Sigmoid colon (tissue), 7 donors: Measurements from ENCODE around the gene ARVCF. TPM values are rescaled to one million over a fixed set of nuclear protein-coding genes. Genes with fewer than 3 reads are reported as not detected.
A peak's percentile ranks its signal among the peaks of the same experiment; 100 is the strongest.

Experiments
- DNase-seq: peaks from one replicate; pipeline ENCODE4 v3.0.0-alpha.2; 2019
- H3K27ac ChIP-seq, 4 donors: fragments of 200-600 bp; sonication (generic); one replicate each; pipeline ENCODE4 v1.5.1; 2016 to 2019; ENCODE audit warnings: mild to moderate bottlenecking in 1 of 4
- H3K27me3 ChIP-seq, 3 donors: fragments of 200-600 bp; sonication (generic); one replicate each; pipeline ENCODE4 v1.5.1; 2019; ENCODE audit warnings: mild to moderate bottlenecking in 1 of 3
- H3K36me3 ChIP-seq, 4 donors: fragments of 200-600 bp; sonication (generic); one replicate each; pipeline ENCODE4 v1.5.1; 2016 to 2019
- H3K4me1 ChIP-seq, 4 donors: fragments of 200-600 bp; sonication (generic); one replicate each; pipeline ENCODE4 v1.5.1; 2017 to 2019
- H3K4me3 ChIP-seq, 4 donors: fragments of 200-600 bp; sonication (generic); one replicate each; pipeline ENCODE4 v1.5.1; 2017 to 2019; ENCODE audit warnings: mild to moderate bottlenecking in 2 of 4, moderate library complexity in 1 of 4
- H3K9me3 ChIP-seq, 4 donors: fragments of 200-600 bp in 3 of 4; sonication (generic) in 3 of 4; one replicate each; pipeline versions ENCODE4 v1.5.1 to v1.6.1; 2013 to 2019
- EP300 ChIP-seq, 4 donors: sonication (generic); formaldehyde crosslinking; IDR thresholded peaks; one replicate each; pipeline ENCODE4 v1.6.1; 2017; ENCODE audit warnings: antibody characterized with exemption in 4 of 4
- POLR2A ChIP-seq, 2 donors: fragments of 450-650 bp; IDR thresholded peaks; one replicate each; pipeline ENCODE4 v1.6.1; 2016; ENCODE audit warnings: antibody characterized with exemption in 2 of 2, mild to moderate bottlenecking in 2 of 2, moderate library complexity in 2 of 2
- POLR2AphosphoS5 ChIP-seq, 4 donors: sonication (generic); formaldehyde crosslinking; IDR thresholded peaks; one replicate each; pipeline ENCODE4 v1.6.1; 2017; ENCODE audit warnings: antibody characterized with exemption in 4 of 4
- WGBS, 2 donors: extraction: QIAGEN DNeasy Blood & Tissue Kit; methylation state at CpG; one replicate each; pipeline ENCODE4 v1.1.7; 2013; 5-methylcytosine and 5-hydroxymethylcytosine counted together
- intact Hi-C: fragments of 100-400 bp; cut with DNase I; formaldehyde crosslinking; loops from one replicate; pipeline ENCODE4 v1.15.1; 2023
- polyA plus RNA-seq, 3 donors: library from polyadenylated mRNA; stranded (reverse); fragments of 200-250 nt; gene quantifications; one replicate each; pipeline ENCODE4 v1.2.3, GENCODE V29; 2013
- total RNA-seq, 4 donors: library from RNA; depleted of rRNA; stranded (reverse); fragments of >200 nt; gene quantifications; one replicate each; pipeline ENCODE4 v1.1.0, GENCODE V29; 2016
- TF ChIP-seq, protein P1 (sequence below), 4 experiments: fragments of 450-650 bp in 3 of 4; fragments of 200-600 bp in 1 of 4; IDR thresholded peaks; one replicate each; pipeline ENCODE4 v1.5.1; 2016 to 2019; ENCODE audit warnings: antibody characterized with exemption in 4 of 4, mild to moderate bottlenecking in 3 of 4, moderate library complexity in 2 of 4
- donor health status: healthy with polysubstance abuse.
- donor health status: Bipolar disorder and iron deficiency.
- donor health status: healthy.

ARVCF gene
- total and polyA plus RNA-seq, 7 donors, result 3.9 to 33.8 (median 14.6) TPM

DNA sequence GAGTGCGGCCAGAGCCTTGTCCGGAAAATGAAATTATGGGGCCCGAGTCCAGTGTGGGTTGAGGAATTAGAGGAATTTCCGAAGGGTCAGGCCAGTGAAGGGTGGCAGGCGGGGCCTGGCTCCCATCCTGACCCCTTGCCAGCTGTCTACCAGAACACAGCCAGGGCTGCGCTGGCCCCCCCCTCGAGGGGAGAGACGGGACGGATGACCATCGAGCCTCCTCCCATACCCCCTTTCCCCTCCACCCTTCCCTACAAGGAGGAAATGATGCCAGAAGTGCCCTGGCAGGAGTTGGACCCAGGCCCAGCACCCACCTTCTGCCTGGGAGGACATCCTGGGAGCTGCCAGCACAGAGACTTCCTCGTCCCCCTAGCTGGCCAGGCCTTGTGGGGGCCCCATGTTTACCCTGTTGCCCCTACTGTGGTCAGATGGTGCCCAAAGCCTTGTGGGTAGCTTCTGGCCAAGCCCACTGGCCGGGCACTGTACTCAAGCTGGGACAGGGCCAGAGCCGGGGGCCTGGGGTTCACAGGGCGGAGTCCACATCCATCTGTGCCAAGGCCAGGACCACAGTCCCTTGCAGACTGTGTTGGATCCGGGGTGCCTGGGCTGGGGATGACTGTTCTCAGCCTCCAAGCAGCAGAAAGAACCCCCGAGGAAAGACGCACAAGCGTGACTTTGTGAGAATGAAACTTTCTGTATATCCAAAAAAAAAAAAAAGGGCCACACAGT is 20.8 kb downstream of the ARVCF start:
- no peaks in the 10 kb centered on the region for H3K36me3 ChIP-seq
- H3K27ac ChIP-seq, result peak overlapping the region; percentile 65 to 78 (median 69)
- H3K4me1 ChIP-seq, result peaks cover 0 to 72% (median 53%) of the 10 kb centered on the region in 4 donors
- no peaks in the 10 kb centered on the region for H3K27me3 ChIP-seq
- no peaks in the 10 kb centered on the region for H3K9me3 ChIP-seq
- no peak for DNase-seq
- intact Hi-C loops, result no loop called here
- WGBS, 2 donors, result 73% methylated on average over 18 of the region's 18 CpGs
- TF ChIP-seq POLR2A (IDR thresholded peaks at IDR 0.05) (no peak), EP300 (IDR thresholded peaks at IDR 0.05) (no peak), POLR2AphosphoS5 (IDR thresholded peaks at IDR 0.05) (peak in 2 of 4 donors; percentile 18 to 30)
- no peak overlapping the region for H3K4me3 ChIP-seq

DNA sequence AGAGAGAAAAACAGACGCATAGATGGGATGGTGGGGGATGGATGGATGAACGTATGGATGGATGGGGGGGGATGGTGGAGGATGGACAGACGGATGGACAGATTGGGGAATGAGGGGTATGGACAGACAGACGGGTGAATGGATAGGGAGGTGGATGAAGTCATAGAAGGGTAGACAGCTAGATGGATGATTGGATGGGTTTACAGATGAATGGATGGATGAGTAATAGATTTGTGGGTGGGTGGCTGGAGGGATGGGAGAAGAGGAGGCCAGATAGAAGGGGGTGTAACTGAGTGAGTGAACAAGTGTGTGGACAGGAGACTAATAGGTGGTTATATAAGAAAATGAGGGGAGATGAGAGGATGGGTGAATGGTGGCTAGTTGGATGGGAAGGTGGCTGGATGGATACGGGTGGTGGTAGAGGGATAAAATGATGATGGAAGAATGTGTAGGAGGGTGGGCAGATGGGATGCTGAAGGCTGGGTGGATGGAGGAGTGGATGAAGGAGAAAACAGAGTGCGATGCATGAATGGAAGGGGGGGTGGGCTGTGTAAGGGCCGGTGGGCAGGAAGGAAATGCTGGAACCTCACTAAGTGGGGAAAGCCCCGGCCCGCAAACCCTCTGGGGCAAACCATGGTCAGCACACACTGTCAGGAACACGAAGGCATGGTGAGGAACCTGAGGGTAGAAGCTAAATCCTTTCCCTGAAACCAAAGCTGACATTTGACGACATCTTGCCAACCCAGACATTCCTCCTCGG is 21.6 kb downstream of the ARVCF start:
- intact Hi-C loops, result no loop called here
- H3K4me1 ChIP-seq, result peaks cover 0 to 66% (median 49%) of the 10 kb centered on the region in 4 donors
- no peaks in the 10 kb centered on the region for H3K27me3 ChIP-seq
- no peaks in the 10 kb centered on the region for H3K36me3 ChIP-seq
- no peak overlapping the region for H3K4me3 ChIP-seq
- TF ChIP-seq EP300 (IDR thresholded peaks at IDR 0.05) (no peak), POLR2AphosphoS5 (IDR thresholded peaks at IDR 0.05) (no peak)
- H3K9me3 ChIP-seq, result no peaks in the 10 kb centered on the region
- no peak for DNase-seq
- peak overlapping the region; percentile 65 to 78 (median 69) for H3K27ac ChIP-seq
- 78 to 89% methylated on average over 12 of the region's 12 CpGs for WGBS, 2 donors

DNA sequence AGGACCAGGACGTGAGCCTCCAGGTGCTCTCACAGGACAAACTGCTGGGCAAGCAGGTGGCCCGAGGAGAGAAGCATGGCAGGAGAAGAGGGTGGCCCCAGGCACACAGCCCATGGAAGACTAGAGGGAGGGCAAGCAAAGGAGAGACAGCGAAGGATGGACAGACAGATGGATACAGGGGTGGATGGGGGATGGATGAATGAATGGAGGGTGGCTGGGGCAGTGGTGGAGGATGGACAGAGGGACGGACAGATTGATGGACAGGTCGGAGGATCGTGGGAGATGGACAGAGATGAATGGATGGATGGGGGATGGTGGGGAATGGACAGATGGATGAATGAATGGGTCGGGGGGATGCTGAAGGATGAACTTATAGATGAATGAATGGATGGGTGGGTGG is 22.7 kb downstream of the ARVCF start:
- Histone ChIP-seq H3K9me3 (no peaks in the 10 kb centered on the region), H3K4me3 (no peak overlapping the region), H3K27me3 (no peaks in the 10 kb centered on the region), H3K36me3 (no peaks in the 10 kb centered on the region), H3K27ac (peak overlapping the region in 1 of 4 donors; percentile 71), H3K4me1 (peaks cover 0 to 55% (median 39%) of the 10 kb centered on the region in 4 donors)
- WGBS, 2 donors, result 92 to 93% methylated on average over 7 of the region's 7 CpGs
- TF ChIP-seq, protein P1, sequence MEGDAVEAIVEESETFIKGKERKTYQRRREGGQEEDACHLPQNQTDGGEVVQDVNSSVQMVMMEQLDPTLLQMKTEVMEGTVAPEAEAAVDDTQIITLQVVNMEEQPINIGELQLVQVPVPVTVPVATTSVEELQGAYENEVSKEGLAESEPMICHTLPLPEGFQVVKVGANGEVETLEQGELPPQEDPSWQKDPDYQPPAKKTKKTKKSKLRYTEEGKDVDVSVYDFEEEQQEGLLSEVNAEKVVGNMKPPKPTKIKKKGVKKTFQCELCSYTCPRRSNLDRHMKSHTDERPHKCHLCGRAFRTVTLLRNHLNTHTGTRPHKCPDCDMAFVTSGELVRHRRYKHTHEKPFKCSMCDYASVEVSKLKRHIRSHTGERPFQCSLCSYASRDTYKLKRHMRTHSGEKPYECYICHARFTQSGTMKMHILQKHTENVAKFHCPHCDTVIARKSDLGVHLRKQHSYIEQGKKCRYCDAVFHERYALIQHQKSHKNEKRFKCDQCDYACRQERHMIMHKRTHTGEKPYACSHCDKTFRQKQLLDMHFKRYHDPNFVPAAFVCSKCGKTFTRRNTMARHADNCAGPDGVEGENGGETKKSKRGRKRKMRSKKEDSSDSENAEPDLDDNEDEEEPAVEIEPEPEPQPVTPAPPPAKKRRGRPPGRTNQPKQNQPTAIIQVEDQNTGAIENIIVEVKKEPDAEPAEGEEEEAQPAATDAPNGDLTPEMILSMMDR (IDR thresholded peaks at IDR 0.05), result no peak
- TF ChIP-seq EP300 (IDR thresholded peaks at IDR 0.05) (no peak), POLR2AphosphoS5 (IDR thresholded peaks at IDR 0.05) (no peak), POLR2A (IDR thresholded peaks at IDR 0.05) (no peak)
- no peak for DNase-seq
- intact Hi-C loops, result no loop called here

DNA sequence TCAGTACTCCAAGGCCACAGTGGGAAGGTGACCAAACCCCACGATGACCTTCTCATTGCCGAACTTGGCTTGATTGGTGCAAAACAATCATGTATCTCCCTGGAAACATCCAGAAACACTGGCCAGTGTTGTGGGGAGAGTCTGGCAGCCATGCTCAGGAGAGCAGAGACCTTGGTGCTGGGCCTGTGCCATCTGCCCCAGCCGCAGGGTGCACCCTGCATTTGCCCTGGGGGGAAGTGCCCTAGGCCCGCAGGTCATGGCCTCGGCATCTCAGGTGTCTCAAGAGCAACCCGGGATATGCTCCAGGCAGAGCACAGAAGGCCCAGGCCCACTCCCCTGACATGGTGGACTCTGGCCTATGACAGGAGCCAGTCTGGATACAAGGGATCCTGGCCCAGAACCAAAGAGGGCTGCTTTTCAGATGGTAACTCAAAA is 23.7 kb downstream of the ARVCF start:
- H3K36me3 ChIP-seq, result no peaks in the 10 kb centered on the region
- 88 to 89% methylated on average over 6 of the region's 6 CpGs for WGBS, 2 donors
- no peak for DNase-seq
- TF ChIP-seq, protein P1 (IDR thresholded peaks at IDR 0.05), result no peak
- TF ChIP-seq EP300 (IDR thresholded peaks at IDR 0.05) (no peak), POLR2AphosphoS5 (IDR thresholded peaks at IDR 0.05) (no peak), POLR2A (IDR thresholded peaks at IDR 0.05) (no peak)
- H3K4me3 ChIP-seq, result no peak overlapping the region
- peaks cover 0 to 45% (median 34%) of the 10 kb centered on the region in 4 donors for H3K4me1 ChIP-seq
- no peaks in the 10 kb centered on the region for H3K9me3 ChIP-seq
- no peaks in the 10 kb centered on the region for H3K27me3 ChIP-seq
- H3K27ac ChIP-seq, result peak overlapping the region in 2 of 4 donors; percentile 67 to 71
- intact Hi-C loops, result no loop called here

DNA sequence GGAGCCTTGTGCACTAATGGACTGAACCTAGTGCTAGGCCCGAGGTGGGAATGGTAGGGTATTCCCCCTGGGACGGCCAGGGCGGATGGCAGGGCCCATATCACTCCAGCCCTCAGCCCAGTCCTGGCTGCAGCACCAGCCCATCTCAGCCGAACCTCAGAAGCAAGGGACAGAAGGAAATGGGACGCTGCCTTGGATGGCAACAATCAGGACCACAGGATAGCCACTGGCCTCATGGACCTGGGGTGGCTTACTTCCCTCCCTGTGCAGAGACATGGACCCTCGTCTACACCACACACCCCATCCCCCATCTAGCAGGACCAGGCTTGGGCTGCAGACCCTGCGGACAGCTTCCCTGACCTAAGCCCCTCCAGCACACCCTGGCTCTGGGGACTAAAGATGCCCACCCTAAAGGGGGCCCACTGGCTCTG is 24.1 kb downstream of the ARVCF start:
- whole genome bisulfite sequencing, 2 donors, result 88 to 90% methylated on average over 7 of the region's 7 CpGs
- Histone ChIP-seq H3K9me3 (no peaks in the 10 kb centered on the region), H3K27ac (peak overlapping the region in 2 of 4 donors; percentile 67 to 71), H3K4me1 (peaks cover 0 to 42% (median 34%) of the 10 kb centered on the region in 4 donors), H3K4me3 (no peak overlapping the region), H3K36me3 (no peaks in the 10 kb centered on the region), H3K27me3 (no peaks in the 10 kb centered on the region)
- TF ChIP-seq EP300 (IDR thresholded peaks at IDR 0.05) (no peak), POLR2AphosphoS5 (IDR thresholded peaks at IDR 0.05) (no peak), POLR2A (IDR thresholded peaks at IDR 0.05) (no peak)
- TF ChIP-seq, protein P1 (IDR thresholded peaks at IDR 0.05), result no peak
- intact Hi-C loops, result no loop called here
- DNase-seq, result no peak
